Loucy (cell line): ENCODE measurements around the gene GPC3.
A peak's percentile ranks its signal among the peaks of the same experiment; 100 is the strongest.

Experiments
- H2AFZ ChIP-seq: fragments of 200-600 bp; sonication (generic); 2 replicates; pipeline ENCODE4 v1.6.0; 2016; ENCODE audit warnings: antibody characterized with exemption, mild to moderate bottlenecking, low read length, moderate library complexity
- H3F3A ChIP-seq: fragments of 200-600 bp; 2 replicates; pipeline ENCODE4 v1.6.0; 2016; ENCODE audit warnings: antibody characterized with exemption, low read depth, mild to moderate bottlenecking
- H3K27me3 ChIP-seq: fragments of 200-600 bp; sonication (generic); 2 replicates; pipeline ENCODE4 v1.6.1; 2014; ENCODE audit warnings: low read length, mild to moderate bottlenecking; ENCODE audit not compliant: insufficient read depth, poor library complexity, severe bottlenecking
- H3K36me3 ChIP-seq: fragments of 200-600 bp; sonication (generic); 2 replicates; pipeline ENCODE4 v1.6.1; 2016; ENCODE audit warnings: low read length; ENCODE audit not compliant: insufficient read depth
- H3K4me1 ChIP-seq: fragments of 200-600 bp; sonication (generic); 2 replicates; pipeline ENCODE4 v1.5.1; 2014; ENCODE audit warnings: low read length, mild to moderate bottlenecking; ENCODE audit not compliant: insufficient read depth, poor library complexity, severe bottlenecking
- H3K4me2 ChIP-seq: fragments of 200-600 bp; sonication (generic); 2 replicates; pipeline ENCODE4 v1.6.0; 2014; ENCODE audit warnings: antibody characterized with exemption, low read length, low read depth, mild to moderate bottlenecking; ENCODE audit not compliant: poor library complexity, severe bottlenecking
- H3K4me3 ChIP-seq: fragments of 200-600 bp; sonication (generic); 2 replicates; pipeline ENCODE4 v1.5.1; 2014; ENCODE audit warnings: low read length, mild to moderate bottlenecking, mixed read lengths; ENCODE audit not compliant: poor library complexity, severe bottlenecking
- H3K79me2 ChIP-seq: fragments of 200-600 bp; sonication (generic); 2 replicates; pipeline ENCODE4 v1.6.1; 2014; ENCODE audit warnings: low read length; ENCODE audit not compliant: insufficient read depth
- H3K9ac ChIP-seq: fragments of 200-600 bp; sonication (generic); 2 replicates; pipeline ENCODE4 v1.6.0; 2014; ENCODE audit warnings: mild to moderate bottlenecking, low read depth, low read length, moderate library complexity; ENCODE audit not compliant: poor library complexity, severe bottlenecking
- H3K9me2 ChIP-seq: fragments of 200-600 bp; sonication (generic); replicated peaks from 2 replicates; pipeline ENCODE4 v1.6.1; 2016; ENCODE audit warnings: low read depth, low read length, mixed read lengths
- H3K9me3 ChIP-seq: fragments of 200-600 bp; sonication (generic); 2 replicates; pipeline ENCODE4 v1.6.1; 2014; ENCODE audit warnings: mild to moderate bottlenecking, antibody characterized with exemption, low read length, low read depth; ENCODE audit not compliant: insufficient read depth
- H4K20me1 ChIP-seq: fragments of 200-600 bp; sonication (generic); 2 replicates; pipeline ENCODE4 v1.6.0; 2014; ENCODE audit warnings: antibody characterized with exemption, low read length, mild to moderate bottlenecking; ENCODE audit not compliant: insufficient read depth, poor library complexity, severe bottlenecking
- EZH2phosphoT487 ChIP-seq: fragments of 200-600 bp; IDR thresholded peaks from 2 replicates; pipeline ENCODE4 v1.6.1; 2018; ENCODE audit warnings: antibody characterized with exemption, mild to moderate bottlenecking, moderate library complexity, borderline replicate concordance
- TF ChIP-seq, protein P1 (sequence below): fragments of 200-600 bp; sonication (generic); conservative IDR thresholded peaks from 2 replicates; pipeline ENCODE4 v1.5.1; 2014; ENCODE audit warnings: mild to moderate bottlenecking, antibody characterized with exemption, low read length

GPC3 gene

DNA sequence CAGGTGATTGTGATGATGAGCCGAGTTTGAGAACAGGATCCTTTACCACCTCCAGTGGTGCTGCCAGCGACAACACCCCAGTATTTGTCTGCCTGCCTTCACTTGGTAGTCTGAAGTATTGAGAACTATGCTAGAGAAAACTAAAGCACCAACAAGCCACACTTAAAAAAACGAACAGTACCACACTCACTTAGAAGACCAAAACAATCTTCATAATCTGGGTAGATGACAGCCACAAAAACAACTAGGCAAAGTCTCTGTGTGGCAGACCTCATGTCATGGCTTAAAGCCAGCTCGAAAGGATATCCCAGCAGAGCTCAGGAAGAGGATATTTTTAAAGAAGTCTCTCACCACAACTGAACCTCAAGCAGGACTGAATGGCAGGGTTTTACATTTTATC is 236.0 kb downstream of the GPC3 start:
- H3K9me2 ChIP-seq = no peaks in the 10 kb centered on the region
- peaks cover 4% of the 10 kb centered on the region; the same call in 1 of the 2 replicates for H3F3A ChIP-seq
- H3K79me2 ChIP-seq = no peaks in the 10 kb centered on the region
- H4K20me1 ChIP-seq = no peaks in the 10 kb centered on the region
- H3K4me3 ChIP-seq = peak overlapping the region; percentile 37
- TF ChIP-seq, protein P1, sequence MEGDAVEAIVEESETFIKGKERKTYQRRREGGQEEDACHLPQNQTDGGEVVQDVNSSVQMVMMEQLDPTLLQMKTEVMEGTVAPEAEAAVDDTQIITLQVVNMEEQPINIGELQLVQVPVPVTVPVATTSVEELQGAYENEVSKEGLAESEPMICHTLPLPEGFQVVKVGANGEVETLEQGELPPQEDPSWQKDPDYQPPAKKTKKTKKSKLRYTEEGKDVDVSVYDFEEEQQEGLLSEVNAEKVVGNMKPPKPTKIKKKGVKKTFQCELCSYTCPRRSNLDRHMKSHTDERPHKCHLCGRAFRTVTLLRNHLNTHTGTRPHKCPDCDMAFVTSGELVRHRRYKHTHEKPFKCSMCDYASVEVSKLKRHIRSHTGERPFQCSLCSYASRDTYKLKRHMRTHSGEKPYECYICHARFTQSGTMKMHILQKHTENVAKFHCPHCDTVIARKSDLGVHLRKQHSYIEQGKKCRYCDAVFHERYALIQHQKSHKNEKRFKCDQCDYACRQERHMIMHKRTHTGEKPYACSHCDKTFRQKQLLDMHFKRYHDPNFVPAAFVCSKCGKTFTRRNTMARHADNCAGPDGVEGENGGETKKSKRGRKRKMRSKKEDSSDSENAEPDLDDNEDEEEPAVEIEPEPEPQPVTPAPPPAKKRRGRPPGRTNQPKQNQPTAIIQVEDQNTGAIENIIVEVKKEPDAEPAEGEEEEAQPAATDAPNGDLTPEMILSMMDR = no peak
- no peak for TF ChIP-seq EZH2phosphoT487
- H3K4me2 ChIP-seq = peak overlapping the region; percentile 64
- no peaks in the 10 kb centered on the region for H3K9me3 ChIP-seq
- H3K27me3 ChIP-seq = no peaks in the 10 kb centered on the region
- H2AFZ ChIP-seq = no peak overlapping the region
- H3K36me3 ChIP-seq = no peaks in the 10 kb centered on the region
- no peak overlapping the region for H3K9ac ChIP-seq
- H3K4me1 ChIP-seq = peaks cover 39% of the 10 kb centered on the region

DNA sequence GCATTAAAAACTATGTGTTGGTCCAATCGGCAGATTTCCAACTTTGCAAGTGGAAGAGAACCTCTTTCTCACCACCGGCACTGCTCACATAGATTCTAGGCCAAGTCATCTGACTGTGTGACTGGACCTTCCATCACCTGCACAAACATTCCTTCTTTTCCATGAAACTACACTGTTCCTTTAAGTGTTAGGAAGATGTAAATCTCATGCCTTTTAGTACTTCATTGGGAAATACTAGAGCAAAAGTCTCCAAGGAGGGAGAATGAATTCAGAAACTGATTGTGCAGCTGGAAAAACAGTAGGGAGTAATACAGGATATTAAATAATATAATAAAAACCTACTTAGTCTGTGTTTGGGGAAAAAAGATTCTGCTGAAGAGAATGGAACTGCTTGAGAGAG is 238.2 kb downstream of the GPC3 start:
- TF ChIP-seq, protein P1 = no peak
- no peak for TF ChIP-seq EZH2phosphoT487
- peaks cover 46% of the 10 kb centered on the region for H3K4me1 ChIP-seq
- H3K27me3 ChIP-seq = no peaks in the 10 kb centered on the region
- peaks cover 4% of the 10 kb centered on the region; the same call in 1 of the 2 replicates for H3F3A ChIP-seq
- no peak overlapping the region for H3K4me2 ChIP-seq
- no peak overlapping the region for H3K4me3 ChIP-seq
- no peaks in the 10 kb centered on the region for H3K79me2 ChIP-seq
- no peaks in the 10 kb centered on the region for H3K36me3 ChIP-seq
- no peaks in the 10 kb centered on the region for H3K9me3 ChIP-seq
- no peak overlapping the region for H3K9ac ChIP-seq
- H3K9me2 ChIP-seq = no peaks in the 10 kb centered on the region
- H2AFZ ChIP-seq = no peak overlapping the region
- H4K20me1 ChIP-seq = no peaks in the 10 kb centered on the region

DNA sequence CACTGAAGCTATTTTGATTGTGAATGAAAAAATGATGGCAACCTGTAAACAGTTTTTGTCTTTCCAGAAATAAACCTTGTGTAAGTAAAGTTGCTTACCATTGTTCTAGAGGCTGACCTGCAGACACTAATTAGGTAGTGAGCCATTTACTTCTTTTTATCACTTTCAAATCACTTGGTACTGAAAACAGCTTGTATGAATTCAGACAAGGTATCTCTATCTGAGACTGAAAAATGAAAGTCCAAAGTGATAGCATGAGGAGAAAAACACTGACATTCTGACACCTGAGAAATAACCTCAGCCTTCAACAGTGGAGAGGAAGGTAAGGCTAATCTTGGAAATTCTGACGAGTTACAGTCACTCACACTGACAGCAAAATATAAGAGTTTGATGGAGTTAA is 238.8 kb downstream of the GPC3 start:
- no peaks in the 10 kb centered on the region for H3K9me2 ChIP-seq
- H2AFZ ChIP-seq = no peak overlapping the region
- H3K4me2 ChIP-seq = no peak overlapping the region
- no peaks in the 10 kb centered on the region for H3K79me2 ChIP-seq
- no peaks in the 10 kb centered on the region for H4K20me1 ChIP-seq
- TF ChIP-seq, protein P1 = no peak
- TF ChIP-seq EZH2phosphoT487 = no peak
- no peaks in the 10 kb centered on the region for H3K9me3 ChIP-seq
- H3K4me3 ChIP-seq = no peak overlapping the region
- H3K36me3 ChIP-seq = no peaks in the 10 kb centered on the region
- H3F3A ChIP-seq = peaks cover 4% of the 10 kb centered on the region; the same call in 1 of the 2 replicates
- no peaks in the 10 kb centered on the region for H3K27me3 ChIP-seq
- peaks cover 52% of the 10 kb centered on the region for H3K4me1 ChIP-seq
- no peak overlapping the region for H3K9ac ChIP-seq
